Epithelial cell of proximal tubule (primary cell): ENCODE measurements around the gene ULK4. TPM values are rescaled to one million over a fixed set of nuclear protein-coding genes. Genes with fewer than 3 reads are reported as not detected.

Source experiments
- DNase-seq: peaks from one replicate; pipeline ENCODE4 v3.0.0-alpha.2; 2011; ENCODE audit warnings: low read depth
- H3K4me3 ChIP-seq: 2 replicates; pipeline ENCODE4 v1.5.1; 2011; ENCODE audit warnings: low read depth, mild to moderate bottlenecking, low read length
- total RNA-seq: library from RNA; depleted of rRNA; stranded (reverse); fragments of >200 nt; gene quantifications from 2 replicates; pipeline ENCODE4 v1.2.3, GENCODE V29; 2015
- TF ChIP-seq, protein P1 (sequence below): conservative IDR thresholded peaks from 2 replicates; pipeline ENCODE4 v1.5.1; 2012; ENCODE audit warnings: low read depth, mild to moderate bottlenecking, low read length

ULK4 gene
- total RNA-seq, 1 donor from 2014 or later, result 2.2 TPM

DNA sequence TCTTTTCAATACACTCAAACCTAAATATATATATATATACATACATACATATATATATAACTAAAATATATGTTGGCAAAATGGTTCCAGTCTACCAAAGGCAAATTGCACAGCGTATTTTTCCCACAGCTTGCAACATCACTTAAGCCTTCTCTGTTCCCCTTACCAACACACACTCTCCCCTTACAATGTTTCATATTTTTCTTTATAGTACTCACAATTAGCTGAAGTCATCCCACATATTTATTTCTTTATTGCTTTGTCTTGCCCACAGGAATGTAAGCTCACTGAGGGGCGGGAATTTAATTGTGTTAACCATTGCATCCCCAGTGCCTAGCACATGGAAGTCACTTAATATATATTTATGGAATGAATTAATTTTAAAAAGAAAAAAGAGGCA lies 288.3 kb downstream of the ULK4 start:
- TF ChIP-seq, protein P1, sequence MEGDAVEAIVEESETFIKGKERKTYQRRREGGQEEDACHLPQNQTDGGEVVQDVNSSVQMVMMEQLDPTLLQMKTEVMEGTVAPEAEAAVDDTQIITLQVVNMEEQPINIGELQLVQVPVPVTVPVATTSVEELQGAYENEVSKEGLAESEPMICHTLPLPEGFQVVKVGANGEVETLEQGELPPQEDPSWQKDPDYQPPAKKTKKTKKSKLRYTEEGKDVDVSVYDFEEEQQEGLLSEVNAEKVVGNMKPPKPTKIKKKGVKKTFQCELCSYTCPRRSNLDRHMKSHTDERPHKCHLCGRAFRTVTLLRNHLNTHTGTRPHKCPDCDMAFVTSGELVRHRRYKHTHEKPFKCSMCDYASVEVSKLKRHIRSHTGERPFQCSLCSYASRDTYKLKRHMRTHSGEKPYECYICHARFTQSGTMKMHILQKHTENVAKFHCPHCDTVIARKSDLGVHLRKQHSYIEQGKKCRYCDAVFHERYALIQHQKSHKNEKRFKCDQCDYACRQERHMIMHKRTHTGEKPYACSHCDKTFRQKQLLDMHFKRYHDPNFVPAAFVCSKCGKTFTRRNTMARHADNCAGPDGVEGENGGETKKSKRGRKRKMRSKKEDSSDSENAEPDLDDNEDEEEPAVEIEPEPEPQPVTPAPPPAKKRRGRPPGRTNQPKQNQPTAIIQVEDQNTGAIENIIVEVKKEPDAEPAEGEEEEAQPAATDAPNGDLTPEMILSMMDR, result no peak
- DNase-seq, result no peak
- H3K4me3 ChIP-seq, result no peak overlapping the region

DNA sequence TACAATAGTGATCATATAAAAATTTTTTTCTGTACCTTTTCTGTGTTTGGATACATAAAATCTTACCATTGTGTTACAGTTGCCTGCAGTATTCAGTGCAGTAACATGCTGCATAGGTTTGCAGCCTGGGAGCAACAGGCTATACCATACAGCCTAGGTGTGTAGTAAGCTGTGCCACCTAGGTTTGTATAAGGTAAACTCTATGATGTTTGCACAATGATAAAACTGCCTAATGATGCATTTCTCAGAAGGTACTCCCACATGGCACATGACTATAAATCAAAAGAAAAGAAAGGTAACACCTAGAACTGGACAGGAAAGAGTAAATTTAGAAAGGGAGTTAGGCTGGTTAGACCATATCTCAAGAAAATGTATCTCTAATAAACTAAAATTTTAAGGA lies 293.5 kb downstream of the ULK4 start:
- TF ChIP-seq, protein P1, result no peak
- H3K4me3 ChIP-seq, result no peak overlapping the region
- DNase-seq, result no peak

DNA sequence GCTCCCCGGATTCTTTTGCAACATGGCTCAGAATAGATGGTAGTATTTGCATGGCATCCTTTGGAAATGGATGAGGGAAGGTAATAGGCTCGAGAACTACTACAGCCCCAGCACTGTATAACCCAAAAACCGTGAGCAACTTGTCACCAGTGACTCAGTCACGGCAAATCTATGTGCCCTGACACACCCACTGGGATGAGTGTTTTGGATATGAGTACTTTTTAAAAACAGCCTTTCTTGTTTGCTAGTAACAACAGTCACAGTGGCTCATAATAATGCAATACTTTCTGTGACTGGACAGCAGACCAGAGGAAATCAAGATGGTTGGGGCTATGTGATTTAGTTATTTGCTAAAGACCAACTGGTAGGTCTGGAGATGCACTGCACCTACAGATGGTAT lies 299.6 kb downstream of the ULK4 start:
- no peak for DNase-seq
- TF ChIP-seq, protein P1, result no peak
- H3K4me3 ChIP-seq, result no peak overlapping the region

DNA sequence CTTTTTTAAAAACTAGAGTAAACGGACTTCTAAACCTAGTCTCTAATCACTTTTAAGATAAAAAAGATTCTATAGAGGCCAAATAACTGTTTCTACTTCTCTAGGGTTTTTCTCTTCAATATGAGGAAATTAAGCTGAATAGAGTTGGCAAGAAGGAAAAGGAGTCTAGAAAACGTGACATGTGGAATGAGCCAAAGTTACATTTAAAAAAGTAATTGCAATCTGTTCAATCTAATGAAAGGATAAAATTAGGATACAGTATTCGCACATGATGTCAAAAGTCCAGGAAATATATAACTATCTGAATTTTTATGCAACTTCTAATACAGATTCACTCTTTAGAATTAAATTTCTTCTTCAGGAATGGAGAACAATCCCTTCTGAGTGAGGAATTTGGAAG lies 300.1 kb downstream of the ULK4 start:
- H3K4me3 ChIP-seq, result no peak overlapping the region
- DNase-seq, result no peak
- TF ChIP-seq, protein P1, result no peak

DNA sequence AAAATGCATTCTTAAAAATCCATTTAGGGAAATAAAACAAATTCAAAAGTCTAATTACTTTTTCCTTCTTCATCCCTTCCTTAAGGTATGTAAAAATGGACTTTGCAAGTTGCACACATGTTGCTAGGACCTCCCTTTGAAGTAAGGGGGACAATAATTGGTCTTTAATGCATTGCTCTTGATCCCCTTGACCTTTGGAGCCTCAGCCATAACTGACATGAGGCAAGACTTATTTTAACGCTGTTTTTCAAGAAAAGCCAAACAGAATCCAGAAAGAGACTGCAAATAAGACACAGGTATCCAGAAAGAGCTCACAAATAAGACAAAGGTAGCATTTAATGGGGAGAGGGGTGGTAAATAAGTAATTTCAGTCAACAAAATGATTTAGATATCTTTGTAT lies 301.4 kb downstream of the ULK4 start:
- no peak for DNase-seq
- TF ChIP-seq, protein P1, result no peak
- H3K4me3 ChIP-seq, result no peak overlapping the region

DNA sequence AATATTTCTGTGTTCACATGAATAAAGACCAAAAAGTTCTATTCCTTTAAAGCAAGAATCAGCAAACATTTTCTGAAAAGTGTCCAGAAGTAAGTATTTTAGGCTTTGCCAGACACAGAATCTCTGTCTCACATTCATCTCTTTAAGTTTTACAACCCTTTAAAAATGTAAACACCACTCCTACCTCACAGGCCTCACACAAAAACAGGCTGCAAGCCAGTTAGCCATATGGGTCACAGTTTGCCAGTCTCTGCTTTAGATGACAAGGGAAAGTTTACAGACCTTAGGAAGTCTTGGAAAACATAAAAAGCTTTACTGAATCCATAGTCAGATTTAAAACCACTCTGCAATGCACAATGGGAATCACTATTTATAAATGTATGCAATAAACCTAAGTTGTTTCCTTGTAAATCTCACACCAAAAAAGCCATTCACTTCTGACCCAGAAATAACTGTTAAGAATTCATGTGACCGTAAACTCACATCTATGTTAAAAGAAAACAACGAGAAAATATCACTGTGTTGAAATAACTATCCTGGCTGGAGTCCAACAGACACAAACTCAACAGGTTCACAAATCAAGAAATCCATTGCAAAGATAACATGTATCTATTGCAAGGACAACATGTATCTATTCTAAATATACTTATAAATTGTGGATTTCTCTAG lies 308.2 kb downstream of the ULK4 start:
- no peak overlapping the region for H3K4me3 ChIP-seq
- no peak for DNase-seq
- TF ChIP-seq, protein P1, result no peak

DNA sequence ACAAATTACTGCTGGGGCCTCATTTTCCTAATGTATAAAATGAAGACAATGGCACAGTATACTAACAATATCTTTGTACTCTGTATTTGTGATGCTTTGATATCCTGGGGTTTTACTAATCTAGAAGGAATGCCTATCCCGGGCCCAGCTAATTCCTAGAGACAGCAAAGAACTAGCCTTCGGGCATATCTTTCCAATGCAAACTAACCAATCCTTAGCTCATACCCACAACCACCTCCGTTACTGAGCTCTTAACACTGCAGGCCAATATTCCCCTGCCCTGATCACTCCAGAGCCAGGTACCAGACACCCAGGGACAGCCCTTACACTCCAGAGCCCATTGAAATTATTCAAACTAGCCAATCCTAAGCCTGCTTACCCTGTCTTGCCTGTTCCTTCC lies 309.0 kb downstream of the ULK4 start:
- no peak overlapping the region for H3K4me3 ChIP-seq
- no peak for DNase-seq
- TF ChIP-seq, protein P1, result no peak
